Stimulated activated memory B cell treated with anti-CD40 and anti-IgM and Interleukin-4, amounts not matched to agents 10 μg/mL and 1 μg/mL and 100 μg/mL, for 72 hours (primary cell): ENCODE measurements around the gene LLGL1.
A peak's percentile ranks its signal among the peaks of the same experiment; 100 is the strongest.

Experiments
- ATAC-seq: fragments of 150-1000 bp; cut with Tn5 transposase; 2 replicates; pipeline ENCODE4 v1.10.0; 2021
- H3K27ac Mint-ChIP-seq: one replicate; pipeline ENCODE4 v1.8.0; 2022; ENCODE audit warnings: mild to moderate bottlenecking, mixed read lengths
- H3K27me3 Mint-ChIP-seq: one replicate; pipeline ENCODE4 v1.8.0; 2022; ENCODE audit warnings: mixed read lengths
- H3K36me3 Mint-ChIP-seq: one replicate; pipeline ENCODE4 v1.8.0; 2022; ENCODE audit warnings: mixed read lengths
- H3K4me1 Mint-ChIP-seq: one replicate; pipeline ENCODE4 v1.8.0; 2022; ENCODE audit warnings: mixed read lengths
- H3K4me3 Mint-ChIP-seq: one replicate; pipeline ENCODE4 v1.8.0; 2022; ENCODE audit warnings: mild to moderate bottlenecking, moderate library complexity, mixed read lengths
- H3K9me3 Mint-ChIP-seq: one replicate; pipeline ENCODE4 v1.8.0; 2022; ENCODE audit warnings: mixed read lengths

The LLGL1 gene

DNA sequence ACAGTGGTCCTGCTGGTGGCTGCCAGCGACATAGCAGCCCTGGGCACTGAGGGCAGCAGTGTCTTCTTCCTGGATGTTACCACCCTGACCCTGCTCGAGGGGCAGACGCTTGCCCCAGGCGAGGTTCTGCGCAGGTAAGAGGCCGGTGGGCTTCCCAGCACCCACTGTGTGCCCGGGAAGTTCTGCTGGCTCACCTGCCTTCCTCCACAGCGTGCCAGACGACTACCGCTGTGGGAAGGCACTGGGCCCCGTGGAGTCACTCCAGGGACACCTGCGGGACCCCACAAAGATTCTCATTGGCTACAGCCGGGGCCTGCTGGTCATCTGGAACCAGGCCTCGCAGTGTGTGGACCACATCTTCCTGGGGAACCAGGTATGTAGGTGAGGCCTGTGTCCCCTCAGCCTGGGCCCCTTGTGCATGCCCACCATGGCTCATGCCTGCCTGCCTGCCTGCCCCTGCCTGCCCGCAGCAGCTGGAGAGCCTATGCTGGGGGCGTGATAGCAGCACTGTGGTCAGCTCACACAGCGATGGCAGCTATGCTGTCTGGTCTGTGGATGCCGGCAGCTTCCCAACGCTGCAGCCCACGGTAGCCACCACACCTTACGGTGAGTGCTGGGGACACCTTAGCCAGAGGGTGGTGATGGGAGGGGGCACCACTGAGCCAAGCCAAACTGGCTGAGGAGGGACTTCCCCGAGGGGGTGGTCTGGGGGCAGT is 8.5 kb downstream of the LLGL1 start:
- Mint-ChIP-seq H3K27ac (no peak overlapping the region), H3K27me3 (no peaks in the 10 kb centered on the region), H3K9me3 (no peaks in the 10 kb centered on the region), H3K36me3 (peaks cover 28% of the 10 kb centered on the region), H3K4me3 (no peak overlapping the region), H3K4me1 (peaks cover 7% of the 10 kb centered on the region)
- ATAC-seq, result no peak

- peaks cover 31% of the 10 kb centered on the region for H3K36me3 Mint-ChIP-seq
- no peak overlapping the region for H3K4me3 Mint-ChIP-seq
- no peak overlapping the region for H3K27ac Mint-ChIP-seq
- no peaks in the 10 kb centered on the region for H3K27me3 Mint-ChIP-seq
- no peak for ATAC-seq
- no peaks in the 10 kb centered on the region for H3K9me3 Mint-ChIP-seq
- H3K4me1 Mint-ChIP-seq, result peaks cover 6% of the 10 kb centered on the region
These were observed 9.5 kb downstream of the LLGL1 start for GRCh38 chr17:18234853-18235380.

DNA sequence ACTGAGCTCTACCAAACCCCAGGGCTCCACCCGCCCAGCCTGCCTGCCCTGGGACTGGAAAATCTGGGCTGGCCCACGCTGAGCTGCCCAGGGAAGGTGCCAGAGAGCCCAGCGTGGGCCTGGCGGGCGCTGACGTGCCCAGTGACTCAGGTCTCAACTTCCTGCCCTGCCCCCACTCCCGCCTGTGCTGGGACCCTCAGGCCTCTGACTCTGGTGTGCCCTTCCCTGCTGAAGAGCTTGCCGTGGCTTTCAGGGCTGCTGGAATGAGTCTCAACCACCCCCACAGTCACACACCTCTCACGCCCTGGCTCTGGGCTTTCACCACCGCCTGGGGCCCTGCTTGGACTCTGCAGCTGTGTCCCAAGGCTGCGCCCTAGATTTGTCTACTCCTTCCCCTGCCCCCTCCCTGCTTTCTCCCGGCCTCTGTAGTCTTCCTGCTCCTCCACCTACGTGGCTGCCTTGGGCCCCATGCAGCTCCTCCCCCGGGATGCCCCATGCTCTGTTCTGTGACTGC is 10.4 kb downstream of the LLGL1 start:
- Mint-ChIP-seq H3K9me3 (no peaks in the 10 kb centered on the region), H3K4me1 (peaks cover 6% of the 10 kb centered on the region)

DNA sequence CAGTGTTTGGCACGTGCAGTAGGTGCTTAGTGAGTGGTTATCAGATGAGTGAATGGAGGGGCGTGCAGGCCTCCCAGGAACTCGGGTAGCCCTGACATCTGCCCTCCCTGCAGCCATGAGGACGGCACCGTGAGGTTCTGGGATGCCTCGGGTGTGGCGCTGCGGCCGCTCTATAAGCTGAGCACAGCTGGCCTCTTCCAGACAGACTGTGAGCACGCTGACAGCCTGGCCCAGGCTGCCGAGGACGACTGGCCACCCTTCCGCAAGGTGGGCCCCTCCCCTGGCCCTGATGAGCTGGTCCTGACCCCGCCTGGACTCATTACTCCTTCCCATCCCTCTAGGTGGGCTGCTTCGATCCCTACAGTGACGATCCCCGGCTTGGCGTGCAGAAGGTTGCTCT is 11.1 kb downstream of the LLGL1 start:
- Mint-ChIP-seq H3K4me3 (no peak overlapping the region), H3K36me3 (peaks cover 34% of the 10 kb centered on the region)

More for the DNA sequence above, 10.4 kb downstream of the LLGL1 start:
- ATAC-seq, result peak; percentile 6
- no peak overlapping the region for H3K4me3 Mint-ChIP-seq
- peak overlapping the region; percentile 42 for H3K27ac Mint-ChIP-seq
- peaks cover 34% of the 10 kb centered on the region for H3K36me3 Mint-ChIP-seq
- H3K27me3 Mint-ChIP-seq, result no peaks in the 10 kb centered on the region

GRCh38 chr17:18237461-18237860 is 12.0 kb downstream of the LLGL1 start:
- Mint-ChIP-seq H3K9me3 (no peaks in the 10 kb centered on the region), H3K4me1 (peaks cover 6% of the 10 kb centered on the region), H3K27ac (no peak overlapping the region), H3K27me3 (no peaks in the 10 kb centered on the region), H3K4me3 (no peak overlapping the region), H3K36me3 (peaks cover 34% of the 10 kb centered on the region)
- no peak for ATAC-seq

More for the DNA sequence above, 11.1 kb downstream of the LLGL1 start:
- Mint-ChIP-seq H3K9me3 (no peaks in the 10 kb centered on the region), H3K27ac (peak overlapping the region; percentile 42), H3K4me1 (peaks cover 6% of the 10 kb centered on the region), H3K27me3 (no peaks in the 10 kb centered on the region)
- no peak for ATAC-seq

DNA sequence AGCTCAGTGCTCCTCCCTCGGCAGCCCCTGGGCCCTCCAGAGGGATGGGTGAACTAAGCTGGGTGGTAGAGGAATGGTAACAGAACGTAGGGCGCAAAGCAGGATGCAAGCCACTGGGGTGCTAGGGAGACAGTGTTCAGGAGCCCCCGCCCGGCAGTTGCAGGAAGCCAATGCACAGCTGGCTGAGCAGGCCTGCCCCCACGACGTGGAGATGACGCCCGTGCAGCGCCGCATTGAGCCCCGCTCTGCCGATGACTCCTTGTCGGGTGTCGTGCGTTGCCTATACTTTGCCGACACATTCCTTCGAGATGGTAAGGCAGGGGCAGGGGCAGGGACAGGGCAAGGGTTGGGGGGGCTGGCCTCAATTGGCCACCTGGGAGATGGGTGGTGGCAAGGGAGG is 12.9 kb downstream of the LLGL1 start:
- no peak overlapping the region for H3K27ac Mint-ChIP-seq
- H3K36me3 Mint-ChIP-seq, result peaks cover 34% of the 10 kb centered on the region
- peaks cover 6% of the 10 kb centered on the region for H3K4me1 Mint-ChIP-seq
- ATAC-seq, result no peak
- H3K27me3 Mint-ChIP-seq, result no peaks in the 10 kb centered on the region
- H3K4me3 Mint-ChIP-seq, result no peak overlapping the region
- no peaks in the 10 kb centered on the region for H3K9me3 Mint-ChIP-seq

DNA sequence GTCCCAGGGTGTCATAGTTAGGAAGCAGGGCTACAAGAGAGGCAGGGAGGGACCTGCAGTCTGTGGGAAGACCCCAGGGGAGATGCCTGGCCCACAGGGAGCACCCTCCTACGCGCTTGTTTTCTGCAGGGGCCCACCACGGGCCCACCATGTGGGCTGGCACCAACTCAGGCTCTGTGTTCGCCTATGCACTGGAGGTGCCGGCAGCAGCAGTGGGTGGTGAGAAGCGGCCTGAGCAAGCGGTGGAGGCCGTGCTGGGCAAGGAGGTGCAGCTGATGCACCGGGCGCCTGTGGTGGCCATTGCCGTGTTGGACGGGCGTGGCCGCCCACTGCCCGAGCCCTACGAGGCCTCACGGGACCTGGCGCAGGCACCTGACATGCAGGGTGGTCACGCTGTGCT is 15.0 kb downstream of the LLGL1 start:
- Mint-ChIP-seq H3K4me3 (no peak overlapping the region), H3K36me3 (peaks cover 26% of the 10 kb centered on the region), H3K27ac (peak overlapping the region; percentile 21), H3K9me3 (no peaks in the 10 kb centered on the region), H3K4me1 (peaks cover 6% of the 10 kb centered on the region), H3K27me3 (no peaks in the 10 kb centered on the region)
- ATAC-seq, result no peak

- H3K4me1 Mint-ChIP-seq, result no peaks in the 10 kb centered on the region
- H3K27me3 Mint-ChIP-seq, result no peaks in the 10 kb centered on the region
- no peak overlapping the region for H3K4me3 Mint-ChIP-seq
- H3K27ac Mint-ChIP-seq, result no peak overlapping the region
- H3K36me3 Mint-ChIP-seq, result peaks cover 23% of the 10 kb centered on the region
- no peaks in the 10 kb centered on the region for H3K9me3 Mint-ChIP-seq
- ATAC-seq, result no peak
These were observed 15.9 kb downstream of the LLGL1 start for GRCh38 chr17:18241229-18241871.

GRCh38 chr17:18245038-18245776 is 19.8 kb downstream of the LLGL1 start:
- Mint-ChIP-seq H3K4me3 (no peak overlapping the region), H3K4me1 (peaks cover 17% of the 10 kb centered on the region), H3K36me3 (peaks cover 32% of the 10 kb centered on the region), H3K27ac (no peak overlapping the region), H3K9me3 (no peaks in the 10 kb centered on the region), H3K27me3 (no peaks in the 10 kb centered on the region)
- no peak for ATAC-seq

DNA sequence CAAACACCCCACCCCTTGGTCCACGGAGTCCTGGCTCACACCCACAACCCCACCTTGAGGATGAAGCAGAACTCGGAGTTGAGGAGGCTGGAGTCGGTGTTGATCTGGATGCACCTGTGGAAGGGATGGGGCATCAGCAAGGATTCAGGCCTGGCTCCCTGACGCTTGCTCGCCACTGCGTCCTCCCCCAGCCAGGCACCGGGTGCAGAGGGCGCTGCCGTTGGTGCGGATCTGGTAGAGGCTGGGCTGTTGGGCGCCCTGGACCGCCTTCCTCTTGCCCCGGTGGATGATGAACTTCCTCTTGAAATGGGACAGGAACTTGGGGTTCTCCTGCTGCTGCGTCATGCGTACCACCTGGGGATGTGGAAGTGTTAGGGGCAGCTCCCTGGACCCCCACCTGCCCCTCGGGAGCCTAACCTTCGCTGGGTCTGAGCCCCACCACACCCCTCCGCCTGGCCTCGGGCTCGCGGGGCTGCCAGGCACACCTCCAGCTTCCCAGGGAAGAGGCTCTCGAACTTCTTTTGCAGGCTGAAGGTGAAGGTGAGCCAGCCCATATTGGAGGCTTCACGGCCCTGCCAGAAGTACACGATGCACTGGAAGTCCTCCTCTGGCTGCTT is 20.8 kb downstream of the LLGL1 start:
- no peaks in the 10 kb centered on the region for H3K27me3 Mint-ChIP-seq
- no peak for ATAC-seq
- peaks cover 17% of the 10 kb centered on the region for H3K4me1 Mint-ChIP-seq
- H3K9me3 Mint-ChIP-seq, result no peaks in the 10 kb centered on the region
- no peak overlapping the region for H3K27ac Mint-ChIP-seq
- no peak overlapping the region for H3K4me3 Mint-ChIP-seq
- H3K36me3 Mint-ChIP-seq, result peaks cover 41% of the 10 kb centered on the region

GRCh38 chr17:18246880-18247612 is 21.6 kb downstream of the LLGL1 start:
- Mint-ChIP-seq H3K27me3 (no peaks in the 10 kb centered on the region), H3K27ac (peak overlapping the region; percentile 23), H3K36me3 (peaks cover 49% of the 10 kb centered on the region), H3K9me3 (no peaks in the 10 kb centered on the region), H3K4me3 (no peak overlapping the region), H3K4me1 (peaks cover 17% of the 10 kb centered on the region)
- ATAC-seq, result peak; percentile 71

- H3K36me3 Mint-ChIP-seq, result peaks cover 54% of the 10 kb centered on the region
- H3K27ac Mint-ChIP-seq, result peak overlapping the region; percentile 23
- no peak overlapping the region for H3K4me3 Mint-ChIP-seq
- peaks cover 17% of the 10 kb centered on the region for H3K4me1 Mint-ChIP-seq
- no peaks in the 10 kb centered on the region for H3K9me3 Mint-ChIP-seq
- ATAC-seq, result no peak
- no peaks in the 10 kb centered on the region for H3K27me3 Mint-ChIP-seq
These were observed 22.2 kb downstream of the LLGL1 start for GRCh38 chr17:18247613-18248001.

- Mint-ChIP-seq H3K36me3 (peaks cover 61% of the 10 kb centered on the region), H3K27me3 (no peaks in the 10 kb centered on the region), H3K4me3 (no peak overlapping the region), H3K9me3 (no peaks in the 10 kb centered on the region), H3K27ac (no peak overlapping the region), H3K4me1 (peaks cover 17% of the 10 kb centered on the region)
- peak; percentile 73 for ATAC-seq
These were observed 22.9 kb downstream of the LLGL1 start for GRCh38 chr17:18248300-18248731.

DNA sequence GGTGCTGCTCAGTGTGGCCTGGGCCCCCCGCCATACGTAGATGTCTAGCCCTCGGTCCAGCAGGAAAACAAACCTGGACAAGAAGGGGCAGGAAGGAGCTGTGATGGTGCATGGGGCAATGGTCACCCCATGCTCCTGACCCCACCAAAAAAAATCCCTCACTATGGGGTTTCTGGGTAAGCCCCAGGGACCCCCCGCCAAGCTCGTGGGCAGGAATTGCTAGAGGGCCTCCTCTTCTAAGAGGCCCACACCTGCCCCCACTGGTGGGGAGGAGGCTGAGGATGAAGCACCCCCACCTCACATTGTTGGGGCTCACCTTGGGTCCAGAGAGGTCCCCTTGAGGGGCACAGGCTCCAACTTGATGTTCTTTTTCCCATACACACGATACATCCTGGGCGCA is 23.4 kb downstream of the LLGL1 start:
- Mint-ChIP-seq H3K36me3 (peaks cover 61% of the 10 kb centered on the region), H3K9me3 (no peaks in the 10 kb centered on the region), H3K27ac (no peak overlapping the region), H3K4me3 (no peak overlapping the region), H3K4me1 (peaks cover 17% of the 10 kb centered on the region), H3K27me3 (no peaks in the 10 kb centered on the region)
- no peak for ATAC-seq
